HepG2 (cell line): Measurements from ENCODE around the gene PLPP3.

ENCODE experiments used
- BRCA1 ChIP-seq: sonication (generic); formaldehyde crosslinking; IDR thresholded peaks from 2 replicates; pipeline ENCODE4 v1.4.0; 2020; ENCODE audit warnings: missing genetic modification reagents
- CEBPB ChIP-seq: IDR thresholded peaks from 2 replicates; pipeline ENCODE4 v1.6.1; 2011; ENCODE audit warnings: low read depth, low read length, improper control_type of control experiment, borderline replicate concordance
- JUN ChIP-seq: sonication (generic); formaldehyde crosslinking; IDR thresholded peaks from 2 replicates; pipeline ENCODE4 v1.4.0; 2020; ENCODE audit warnings: mild to moderate bottlenecking, missing genetic modification reagents
- KLF16 ChIP-seq, 2 experiments: sonication (generic) in 1 of 2; formaldehyde crosslinking in 1 of 2; IDR thresholded peaks; 2 replicates each; pipeline versions ENCODE4 v1.6.1 to v1.8.0; 2016 to 2023; ENCODE audit warnings: missing genetic modification reagents in 2 of 2, missing compliant biosample characterization in 1 of 2
- MAFK ChIP-seq, 2 experiments: IDR thresholded peaks in 1 of 2; conservative IDR thresholded peaks in 1 of 2; 2 replicates each; pipeline ENCODE4 v1.6.1; 2011; ENCODE audit warnings: improper control_type of control experiment in 2 of 2, low read length in 2 of 2
- ZNF3 ChIP-seq: IDR thresholded peaks from 2 replicates; pipeline ENCODE4 v1.7.0; 2017; ENCODE audit warnings: inconsistent platforms
- TF ChIP-seq, protein P1 (sequence below): sonication (generic); formaldehyde crosslinking; conservative IDR thresholded peaks from 2 replicates; pipeline ENCODE4 v1.4.0; 2020; ENCODE audit warnings: mild to moderate bottlenecking, missing genetic modification reagents, moderate library complexity
- TF ChIP-seq, protein P2 (sequence below): sonication (generic); formaldehyde crosslinking; IDR thresholded peaks from 2 replicates; pipeline ENCODE4 v1.4.0; 2020; ENCODE audit warnings: mild to moderate bottlenecking, missing genetic modification reagents

DNA sequence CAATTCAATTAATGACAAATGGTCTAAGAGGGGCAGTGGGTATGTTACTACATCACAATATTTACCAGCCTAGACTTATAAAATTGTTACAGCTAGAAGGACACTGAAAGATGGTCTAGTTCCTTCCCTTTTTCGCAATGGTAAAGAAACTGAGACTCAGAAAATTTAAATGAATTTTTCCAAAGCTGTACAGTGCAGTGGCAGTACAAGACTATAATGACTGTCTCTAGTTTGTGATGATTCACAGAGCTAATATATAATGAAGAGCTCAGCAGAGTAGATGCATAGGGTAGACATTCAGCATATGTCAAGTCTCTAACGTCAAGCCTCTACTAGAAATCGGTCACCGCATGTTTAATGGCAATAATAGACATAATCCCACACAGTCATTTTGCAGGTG, 4.6 kb downstream of the PLPP3 start:
- TF ChIP-seq KLF16 (CRISPR knock-in tag; IDR thresholded peaks at IDR 0.05) (no peak), CEBPB (no peak), JUN (no peak), BRCA1 (CRISPR knock-in tag) (no peak), MAFK (conservative IDR thresholded peaks at IDR 0.05 in 1 of 2, IDR thresholded peaks at IDR 0.05 in 1 of 2; ENCODE audit: low read length in 2 of 2) (no peak), ZNF3 (CRISPR knock-in tag) (no peak)
- TF ChIP-seq, protein P1, sequence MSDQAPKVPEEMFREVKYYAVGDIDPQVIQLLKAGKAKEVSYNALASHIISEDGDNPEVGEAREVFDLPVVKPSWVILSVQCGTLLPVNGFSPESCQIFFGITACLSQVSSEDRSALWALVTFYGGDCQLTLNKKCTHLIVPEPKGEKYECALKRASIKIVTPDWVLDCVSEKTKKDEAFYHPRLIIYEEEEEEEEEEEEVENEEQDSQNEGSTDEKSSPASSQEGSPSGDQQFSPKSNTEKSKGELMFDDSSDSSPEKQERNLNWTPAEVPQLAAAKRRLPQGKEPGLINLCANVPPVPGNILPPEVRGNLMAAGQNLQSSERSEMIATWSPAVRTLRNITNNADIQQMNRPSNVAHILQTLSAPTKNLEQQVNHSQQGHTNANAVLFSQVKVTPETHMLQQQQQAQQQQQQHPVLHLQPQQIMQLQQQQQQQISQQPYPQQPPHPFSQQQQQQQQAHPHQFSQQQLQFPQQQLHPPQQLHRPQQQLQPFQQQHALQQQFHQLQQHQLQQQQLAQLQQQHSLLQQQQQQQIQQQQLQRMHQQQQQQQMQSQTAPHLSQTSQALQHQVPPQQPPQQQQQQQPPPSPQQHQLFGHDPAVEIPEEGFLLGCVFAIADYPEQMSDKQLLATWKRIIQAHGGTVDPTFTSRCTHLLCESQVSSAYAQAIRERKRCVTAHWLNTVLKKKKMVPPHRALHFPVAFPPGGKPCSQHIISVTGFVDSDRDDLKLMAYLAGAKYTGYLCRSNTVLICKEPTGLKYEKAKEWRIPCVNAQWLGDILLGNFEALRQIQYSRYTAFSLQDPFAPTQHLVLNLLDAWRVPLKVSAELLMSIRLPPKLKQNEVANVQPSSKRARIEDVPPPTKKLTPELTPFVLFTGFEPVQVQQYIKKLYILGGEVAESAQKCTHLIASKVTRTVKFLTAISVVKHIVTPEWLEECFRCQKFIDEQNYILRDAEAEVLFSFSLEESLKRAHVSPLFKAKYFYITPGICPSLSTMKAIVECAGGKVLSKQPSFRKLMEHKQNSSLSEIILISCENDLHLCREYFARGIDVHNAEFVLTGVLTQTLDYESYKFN, result no peak
- TF ChIP-seq, protein P2, sequence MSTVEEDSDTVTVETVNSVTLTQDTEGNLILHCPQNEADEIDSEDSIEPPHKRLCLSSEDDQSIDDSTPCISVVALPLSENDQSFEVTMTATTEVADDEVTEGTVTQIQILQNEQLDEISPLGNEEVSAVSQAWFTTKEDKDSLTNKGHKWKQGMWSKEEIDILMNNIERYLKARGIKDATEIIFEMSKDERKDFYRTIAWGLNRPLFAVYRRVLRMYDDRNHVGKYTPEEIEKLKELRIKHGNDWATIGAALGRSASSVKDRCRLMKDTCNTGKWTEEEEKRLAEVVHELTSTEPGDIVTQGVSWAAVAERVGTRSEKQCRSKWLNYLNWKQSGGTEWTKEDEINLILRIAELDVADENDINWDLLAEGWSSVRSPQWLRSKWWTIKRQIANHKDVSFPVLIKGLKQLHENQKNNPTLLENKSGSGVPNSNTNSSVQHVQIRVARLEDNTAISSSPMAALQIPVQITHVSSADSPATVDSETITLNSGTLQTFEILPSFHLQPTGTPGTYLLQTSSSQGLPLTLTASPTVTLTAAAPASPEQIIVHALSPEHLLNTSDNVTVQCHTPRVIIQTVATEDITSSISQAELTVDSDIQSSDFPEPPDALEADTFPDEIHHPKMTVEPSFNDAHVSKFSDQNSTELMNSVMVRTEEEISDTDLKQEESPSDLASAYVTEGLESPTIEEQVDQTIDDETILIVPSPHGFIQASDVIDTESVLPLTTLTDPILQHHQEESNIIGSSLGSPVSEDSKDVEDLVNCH (CRISPR knock-in tag), result no peak
